NCI-H2196 (cell line): ENCODE measurements around the gene APOL3.
"Not testable (repeated sequence)": the region's sequence is repeated elsewhere in the genome, so short reads cannot be mapped to it uniquely, and the experiment has no call there.

ENCODE experiments used
- DNase-seq: peaks from one replicate; lab custom pipeline; 2025; ENCODE audit not compliant: unreplicated experiment; lab: John Stamatoyannopoulos, UW

The APOL3 gene

GRCh38 chr22:36162127-36163034 is 1.8 kb upstream of the APOL3 start:
- DNase-seq: no peak

GRCh38 chr22:36161793-36162126 is 1.2 kb upstream of the APOL3 start:
- not testable (repeated sequence) for DNase-seq

GRCh38 chr22:36156515-36157419 is 3.8 kb downstream of the APOL3 start:
- DNase-seq: peak; percentile 59

- no peak for DNase-seq
Measured at GRCh38 chr22:36156119-36156514, 4.4 kb downstream of the APOL3 start.

GRCh38 chr22:36155702-36156101 is 4.9 kb downstream of the APOL3 start:
- DNase-seq: no peak

GRCh38 chr22:36154423-36154945 is 6.1 kb downstream of the APOL3 start:
- DNase-seq: no peak

- DNase-seq: no peak
Measured at GRCh38 chr22:36153501-36154422, 6.8 kb downstream of the APOL3 start.

- DNase-seq: not testable (repeated sequence)
Measured at GRCh38 chr22:36152821-36153220, 7.7 kb downstream of the APOL3 start.

- DNase-seq: no peak
Measured at GRCh38 chr22:36152088-36152487, 8.5 kb downstream of the APOL3 start.

GRCh38 chr22:36151006-36151595 is 9.5 kb downstream of the APOL3 start:
- DNase-seq: no peak

- no peak for DNase-seq
Measured at GRCh38 chr22:36149441-36149840, 11.1 kb downstream of the APOL3 start.

GRCh38 chr22:36148411-36148810 is 12.1 kb downstream of the APOL3 start:
- no peak for DNase-seq

GRCh38 chr22:36147196-36147791 is 13.3 kb downstream of the APOL3 start:
- DNase-seq: no peak

- DNase-seq: no peak
Measured at GRCh38 chr22:36145881-36146280, 14.7 kb downstream of the APOL3 start.

GRCh38 chr22:36144886-36145541 is 15.5 kb downstream of the APOL3 start:
- DNase-seq: peak; percentile 22

- no peak for DNase-seq
Measured at GRCh38 chr22:36143956-36144355, 16.6 kb downstream of the APOL3 start.

- DNase-seq: no peak
Measured at GRCh38 chr22:36143066-36143815, 17.3 kb downstream of the APOL3 start.

GRCh38 chr22:36141481-36141880 is 19.1 kb downstream of the APOL3 start:
- DNase-seq: no peak

GRCh38 chr22:36138709-36139108 is 21.8 kb downstream of the APOL3 start:
- DNase-seq: not testable (repeated sequence)
